ENCODE results near the gene IAH1. TPM values are rescaled to one million over a fixed set of nuclear protein-coding genes. Genes with fewer than 3 reads are reported as not detected.

Gene IAH1
- total RNA-seq, 4 donors from 2014 or later, result 11.5 to 35.7 (median 27.7) TPM

DNA sequence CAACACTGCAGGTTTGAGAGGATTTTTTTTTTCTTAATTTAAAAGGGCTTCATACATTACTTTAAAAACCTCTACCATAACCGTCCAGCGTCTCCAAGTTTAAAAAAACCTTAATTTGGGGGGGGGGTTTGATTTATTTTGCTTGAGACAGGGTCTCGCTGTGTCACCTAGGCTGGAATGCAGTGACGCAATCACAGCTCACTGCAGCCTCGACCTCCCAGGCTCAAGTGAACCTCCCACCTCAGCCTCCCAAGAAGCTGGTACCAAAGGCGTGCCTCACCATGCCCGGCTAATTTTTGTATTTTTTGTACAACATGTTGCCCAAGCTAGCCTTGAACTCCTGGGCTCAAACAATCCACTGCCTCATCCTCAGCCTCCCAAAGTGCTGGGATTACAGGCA is 44.4 kb downstream of the IAH1 start:
- intact Hi-C loops (cut with DNase I; ENCODE audit: low total_unique reads), result no loop called here
- TF ChIP-seq, protein P1, sequence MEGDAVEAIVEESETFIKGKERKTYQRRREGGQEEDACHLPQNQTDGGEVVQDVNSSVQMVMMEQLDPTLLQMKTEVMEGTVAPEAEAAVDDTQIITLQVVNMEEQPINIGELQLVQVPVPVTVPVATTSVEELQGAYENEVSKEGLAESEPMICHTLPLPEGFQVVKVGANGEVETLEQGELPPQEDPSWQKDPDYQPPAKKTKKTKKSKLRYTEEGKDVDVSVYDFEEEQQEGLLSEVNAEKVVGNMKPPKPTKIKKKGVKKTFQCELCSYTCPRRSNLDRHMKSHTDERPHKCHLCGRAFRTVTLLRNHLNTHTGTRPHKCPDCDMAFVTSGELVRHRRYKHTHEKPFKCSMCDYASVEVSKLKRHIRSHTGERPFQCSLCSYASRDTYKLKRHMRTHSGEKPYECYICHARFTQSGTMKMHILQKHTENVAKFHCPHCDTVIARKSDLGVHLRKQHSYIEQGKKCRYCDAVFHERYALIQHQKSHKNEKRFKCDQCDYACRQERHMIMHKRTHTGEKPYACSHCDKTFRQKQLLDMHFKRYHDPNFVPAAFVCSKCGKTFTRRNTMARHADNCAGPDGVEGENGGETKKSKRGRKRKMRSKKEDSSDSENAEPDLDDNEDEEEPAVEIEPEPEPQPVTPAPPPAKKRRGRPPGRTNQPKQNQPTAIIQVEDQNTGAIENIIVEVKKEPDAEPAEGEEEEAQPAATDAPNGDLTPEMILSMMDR (IDR thresholded peaks at IDR 0.05), result no peak
- no peak for TF ChIP-seq POLR2A (IDR thresholded peaks at IDR 0.05)
- 94 to 97% methylated on average over 7 of the region's 7 CpGs for WGBS, 2 donors
- no peak overlapping the region for H3K4me3 ChIP-seq (ENCODE audit: low read depth, poor library complexity, severe bottlenecking)
- no peak for DNase-seq (ENCODE audit: low spot score in 2 of 2)

DNA sequence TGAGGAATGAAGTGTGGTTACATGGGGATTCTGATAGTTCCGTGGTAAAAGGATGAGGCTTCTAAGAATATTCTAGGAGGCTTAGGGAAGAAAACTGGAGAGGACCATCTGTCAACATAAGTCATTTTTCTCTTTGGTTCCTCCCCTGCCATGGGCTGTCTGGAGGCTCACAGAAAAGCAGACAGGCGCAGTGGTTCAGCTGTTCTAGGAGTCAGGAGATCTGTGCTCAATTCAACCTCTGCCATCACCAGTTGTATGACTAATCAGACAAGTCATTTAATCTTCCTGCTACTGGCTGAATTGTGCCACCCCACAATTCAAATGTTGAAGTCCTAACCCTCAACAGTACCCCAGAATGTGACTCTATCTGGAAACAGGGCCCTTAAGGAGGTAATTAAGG is 44.9 kb downstream of the IAH1 start:
- H3K4me3 ChIP-seq (ENCODE audit: low read depth, poor library complexity, severe bottlenecking), result no peak overlapping the region
- intact Hi-C loops (cut with DNase I; ENCODE audit: low total_unique reads), result no loop called here
- no peak for DNase-seq (ENCODE audit: low spot score in 2 of 2)
- 97 to 100% methylated on average over 2 of the region's 2 CpGs for WGBS, 2 donors
- TF ChIP-seq POLR2A (IDR thresholded peaks at IDR 0.05), result no peak
- TF ChIP-seq, protein P1 (IDR thresholded peaks at IDR 0.05), result no peak

DNA sequence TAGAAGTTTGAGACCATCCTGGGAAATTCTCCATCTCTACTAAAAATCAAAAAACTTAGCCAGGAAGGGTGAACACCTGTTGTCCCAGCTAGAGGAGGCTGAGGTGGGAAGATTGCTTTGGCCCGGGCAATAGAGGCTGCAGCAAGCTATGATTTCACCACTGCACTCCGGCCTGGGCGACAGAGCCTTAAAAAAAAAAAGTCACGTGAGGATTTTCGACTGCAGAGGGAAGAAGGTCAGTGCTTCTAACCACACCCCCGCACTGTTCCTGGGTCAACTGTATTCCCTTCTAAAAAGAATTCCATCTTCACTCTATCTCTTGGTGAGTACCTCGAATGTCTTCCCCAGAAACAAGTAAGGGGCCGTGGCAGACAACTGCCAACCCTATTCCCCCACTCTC is 49.9 kb downstream of the IAH1 start:
- no peak for TF ChIP-seq POLR2A (IDR thresholded peaks at IDR 0.05)
- TF ChIP-seq, protein P1 (IDR thresholded peaks at IDR 0.05), result no peak
- intact Hi-C loops (cut with DNase I; ENCODE audit: low total_unique reads), result no loop called here
- no peak for DNase-seq (ENCODE audit: low spot score in 2 of 2)
- H3K4me3 ChIP-seq (ENCODE audit: low read depth, poor library complexity, severe bottlenecking), result no peak overlapping the region
- 92 to 94% methylated on average over 8 of the region's 8 CpGs for WGBS, 2 donors

DNA sequence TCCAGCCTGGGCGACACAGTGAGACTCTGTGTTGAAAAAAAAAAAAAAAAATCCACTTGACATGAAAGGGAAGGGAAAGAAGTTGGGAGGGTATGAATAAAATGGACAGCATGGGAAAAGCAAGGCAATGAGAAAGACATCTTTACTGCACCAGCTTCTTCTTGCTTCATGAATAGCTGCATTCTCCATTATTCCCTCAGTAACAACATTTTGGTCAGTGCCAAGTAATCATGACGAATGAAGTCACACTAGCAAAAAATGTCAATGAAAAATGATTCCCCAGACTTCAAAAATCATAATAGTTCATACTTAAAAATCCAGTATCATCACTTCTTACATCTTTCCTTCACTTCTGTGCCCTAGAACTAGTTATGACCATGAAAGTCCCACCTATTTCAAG is 50.9 kb downstream of the IAH1 start:
- no peak overlapping the region for H3K4me3 ChIP-seq (ENCODE audit: low read depth, poor library complexity, severe bottlenecking)
- no peak for DNase-seq (ENCODE audit: low spot score in 2 of 2)
- no peak for TF ChIP-seq POLR2A (IDR thresholded peaks at IDR 0.05)
- TF ChIP-seq, protein P1 (IDR thresholded peaks at IDR 0.05), result no peak
- whole genome bisulfite sequencing, 2 donors, result 77 to 81% methylated on average over 2 of the region's 2 CpGs
- intact Hi-C loops (cut with DNase I; ENCODE audit: low total_unique reads), result no loop called here

DNA sequence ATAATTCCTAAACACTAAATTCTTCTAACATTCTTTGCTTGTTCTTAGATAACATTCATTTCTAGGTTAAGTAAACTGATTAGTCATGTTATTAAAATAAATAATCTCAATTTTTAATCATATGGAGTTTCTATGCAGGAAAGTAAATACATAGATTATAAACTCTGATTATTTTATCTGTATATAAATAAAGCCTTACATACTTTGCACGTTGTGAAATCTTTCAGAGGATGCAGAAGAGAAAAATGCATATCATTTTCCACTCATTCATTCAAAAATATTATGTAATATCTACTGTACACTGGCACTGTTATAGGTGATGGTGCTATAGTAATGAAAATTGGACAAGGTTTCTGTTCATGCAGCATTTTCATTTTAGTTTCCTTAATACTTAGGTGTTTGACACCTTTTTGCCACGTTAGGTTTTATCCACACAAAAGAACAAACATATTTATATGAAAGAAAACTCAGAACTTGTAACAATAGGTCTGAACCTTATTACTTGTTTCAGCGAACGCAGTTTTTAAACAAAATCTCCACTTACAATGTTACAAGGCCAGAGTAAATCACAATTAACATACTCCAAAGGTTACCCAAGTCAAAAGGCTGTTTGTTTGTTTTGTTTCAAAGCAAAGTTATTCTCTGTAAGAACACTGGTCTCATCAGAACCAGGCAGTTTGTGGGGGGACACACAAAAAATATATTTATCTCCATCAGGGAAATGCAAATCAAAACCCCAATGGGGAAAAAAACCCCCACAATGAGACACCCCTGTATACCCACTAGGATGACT is 53.8 kb downstream of the IAH1 start:
- no peak for TF ChIP-seq POLR2A (IDR thresholded peaks at IDR 0.05)
- TF ChIP-seq, protein P1 (IDR thresholded peaks at IDR 0.05), result no peak
- no peak for DNase-seq (ENCODE audit: low spot score in 2 of 2)
- intact Hi-C loops (cut with DNase I; ENCODE audit: low total_unique reads), result no loop called here

DNA sequence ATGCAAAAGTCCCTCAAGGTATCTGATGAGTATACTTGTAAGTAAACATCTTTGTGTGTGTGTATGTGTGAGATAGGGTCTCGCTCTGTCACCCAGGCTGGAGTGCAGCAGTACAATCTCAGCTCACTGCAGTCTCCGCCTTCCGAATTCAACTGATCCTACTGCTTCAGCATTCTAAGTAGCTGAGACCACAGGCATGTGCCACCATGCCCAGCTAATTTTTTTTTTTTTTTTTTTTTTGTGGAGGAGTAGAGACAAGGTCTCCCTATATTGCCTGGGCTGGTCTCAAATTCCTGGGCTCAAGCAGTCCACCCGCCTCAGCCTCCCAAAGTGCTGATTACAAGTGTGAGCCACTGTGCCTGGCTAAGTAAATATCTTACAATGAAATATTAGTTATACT is 58.1 kb downstream of the IAH1 start:
- intact Hi-C loops (cut with DNase I; ENCODE audit: low total_unique reads), result no loop called here

More for the DNA sequence above, 53.8 kb downstream of the IAH1 start:
- no peak overlapping the region for H3K4me3 ChIP-seq (ENCODE audit: low read depth, poor library complexity, severe bottlenecking)
- 81 to 84% methylated on average over 4 of the region's 4 CpGs for WGBS, 2 donors

More for the DNA sequence above, 58.1 kb downstream of the IAH1 start:
- 79 to 97% methylated on average over 4 of the region's 4 CpGs for WGBS, 2 donors
- H3K4me3 ChIP-seq (ENCODE audit: low read depth, poor library complexity, severe bottlenecking), result no peak overlapping the region
- TF ChIP-seq POLR2A (IDR thresholded peaks at IDR 0.05), result no peak
- TF ChIP-seq, protein P1 (IDR thresholded peaks at IDR 0.05), result no peak
- DNase-seq (ENCODE audit: low spot score in 2 of 2), result no peak
